ENCODE results near the gene M1AP. TPM values are rescaled to one million over a fixed set of nuclear protein-coding genes. Genes with fewer than 3 reads are reported as not detected.

Gene M1AP
- total RNA-seq, 4 donors from 2014 or later, result 0.19 TPM; not detected in 3

DNA sequence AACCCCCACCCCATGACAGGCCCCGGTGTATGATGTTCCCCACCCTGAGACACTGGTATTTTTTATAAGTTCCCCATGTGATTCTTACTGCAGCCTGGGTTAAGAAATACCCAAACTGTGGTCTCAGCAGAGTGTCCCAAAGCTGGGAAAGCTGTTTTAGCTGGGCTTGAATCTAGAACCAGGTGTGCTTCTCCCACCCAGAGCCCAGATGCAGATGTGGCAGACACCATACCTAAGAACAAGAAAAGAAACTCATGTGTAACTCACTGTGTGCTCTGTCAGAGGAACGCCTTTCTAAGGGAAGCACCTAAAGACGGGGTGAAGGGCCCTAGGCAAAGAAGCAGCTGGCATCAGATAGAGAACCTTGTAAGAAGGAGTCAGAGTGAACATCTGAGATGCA lies 69.7 kb downstream of the M1AP start:
- no peak for DNase-seq
- 71 to 81% methylated on average over 2 of the region's 3 CpGs for WGBS, 2 donors
- Histone ChIP-seq H3K4me1 (no peaks in the 10 kb centered on the region), H3K27me3 (peaks cover 0 to 9% (median 0%) of the 10 kb centered on the region in 4 donors), H3K36me3 (no peaks in the 10 kb centered on the region), H3K27ac (no peak overlapping the region), H3K4me3 (no peak overlapping the region), H3K9me3 (no peaks in the 10 kb centered on the region)
- intact Hi-C loops (cut with DNase I), result no loop called here
- TF ChIP-seq, protein P1, sequence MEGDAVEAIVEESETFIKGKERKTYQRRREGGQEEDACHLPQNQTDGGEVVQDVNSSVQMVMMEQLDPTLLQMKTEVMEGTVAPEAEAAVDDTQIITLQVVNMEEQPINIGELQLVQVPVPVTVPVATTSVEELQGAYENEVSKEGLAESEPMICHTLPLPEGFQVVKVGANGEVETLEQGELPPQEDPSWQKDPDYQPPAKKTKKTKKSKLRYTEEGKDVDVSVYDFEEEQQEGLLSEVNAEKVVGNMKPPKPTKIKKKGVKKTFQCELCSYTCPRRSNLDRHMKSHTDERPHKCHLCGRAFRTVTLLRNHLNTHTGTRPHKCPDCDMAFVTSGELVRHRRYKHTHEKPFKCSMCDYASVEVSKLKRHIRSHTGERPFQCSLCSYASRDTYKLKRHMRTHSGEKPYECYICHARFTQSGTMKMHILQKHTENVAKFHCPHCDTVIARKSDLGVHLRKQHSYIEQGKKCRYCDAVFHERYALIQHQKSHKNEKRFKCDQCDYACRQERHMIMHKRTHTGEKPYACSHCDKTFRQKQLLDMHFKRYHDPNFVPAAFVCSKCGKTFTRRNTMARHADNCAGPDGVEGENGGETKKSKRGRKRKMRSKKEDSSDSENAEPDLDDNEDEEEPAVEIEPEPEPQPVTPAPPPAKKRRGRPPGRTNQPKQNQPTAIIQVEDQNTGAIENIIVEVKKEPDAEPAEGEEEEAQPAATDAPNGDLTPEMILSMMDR (IDR thresholded peaks at IDR 0.05), result no peak
- TF ChIP-seq POLR2A (IDR thresholded peaks at IDR 0.05), result no peak

DNA sequence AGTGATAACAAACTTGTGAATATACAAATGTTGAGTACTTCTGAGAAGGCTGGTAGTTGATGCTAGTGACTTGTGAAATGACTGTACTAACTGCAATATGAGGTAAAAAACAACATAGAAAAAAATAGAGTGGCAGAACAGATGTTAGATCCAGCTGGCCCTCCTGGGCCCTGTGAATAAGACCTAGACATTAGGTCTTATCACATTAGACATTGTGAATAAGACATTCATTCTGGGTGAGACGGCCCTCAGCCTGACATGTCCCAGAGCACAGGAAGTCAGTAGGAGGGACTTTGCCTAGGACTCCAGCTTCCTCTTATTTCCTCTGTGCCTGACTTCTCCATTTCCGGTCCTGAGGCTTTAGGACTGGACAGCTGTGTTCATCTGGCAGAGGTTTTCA lies 70.7 kb downstream of the M1AP start:
- Histone ChIP-seq H3K9me3 (no peaks in the 10 kb centered on the region), H3K4me3 (no peak overlapping the region), H3K36me3 (no peaks in the 10 kb centered on the region), H3K4me1 (no peaks in the 10 kb centered on the region), H3K27me3 (peaks cover 0 to 9% (median 0%) of the 10 kb centered on the region in 4 donors), H3K27ac (peak overlapping the region in 2 of 4 donors; percentile 23 to 59)
- intact Hi-C loops (cut with DNase I), result no loop called here
- TF ChIP-seq, protein P1 (IDR thresholded peaks at IDR 0.05), result no peak
- TF ChIP-seq POLR2A (IDR thresholded peaks at IDR 0.05), result no peak
- DNase-seq, result no peak
- WGBS, 2 donors, result 37 to 54% methylated on average over 2 of the region's 2 CpGs

DNA sequence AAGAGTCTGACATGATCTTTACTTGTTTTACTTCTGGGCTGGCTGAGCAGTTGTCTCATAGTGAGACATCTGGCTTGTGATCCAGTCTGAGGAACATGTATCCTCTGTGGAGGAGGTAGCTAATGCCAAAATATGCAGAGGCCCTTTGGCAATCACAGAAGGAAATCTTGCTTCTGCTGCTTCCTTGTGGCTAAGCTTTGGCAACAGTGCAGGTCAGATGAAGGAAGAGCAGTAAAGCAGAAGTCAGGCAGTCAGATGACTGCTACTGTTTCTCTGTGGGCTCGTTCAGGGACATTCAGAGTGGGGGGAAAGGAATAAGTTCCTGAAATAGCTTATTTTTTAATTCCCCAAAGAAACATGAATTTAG lies 71.3 kb downstream of the M1AP start:
- Histone ChIP-seq H3K27ac (peak overlapping the region in 2 of 4 donors; percentile 59 to 65), H3K9me3 (no peaks in the 10 kb centered on the region)
- TF ChIP-seq, protein P1 (IDR thresholded peaks at IDR 0.05), result no peak
- TF ChIP-seq POLR2A (IDR thresholded peaks at IDR 0.05), result no peak

DNA sequence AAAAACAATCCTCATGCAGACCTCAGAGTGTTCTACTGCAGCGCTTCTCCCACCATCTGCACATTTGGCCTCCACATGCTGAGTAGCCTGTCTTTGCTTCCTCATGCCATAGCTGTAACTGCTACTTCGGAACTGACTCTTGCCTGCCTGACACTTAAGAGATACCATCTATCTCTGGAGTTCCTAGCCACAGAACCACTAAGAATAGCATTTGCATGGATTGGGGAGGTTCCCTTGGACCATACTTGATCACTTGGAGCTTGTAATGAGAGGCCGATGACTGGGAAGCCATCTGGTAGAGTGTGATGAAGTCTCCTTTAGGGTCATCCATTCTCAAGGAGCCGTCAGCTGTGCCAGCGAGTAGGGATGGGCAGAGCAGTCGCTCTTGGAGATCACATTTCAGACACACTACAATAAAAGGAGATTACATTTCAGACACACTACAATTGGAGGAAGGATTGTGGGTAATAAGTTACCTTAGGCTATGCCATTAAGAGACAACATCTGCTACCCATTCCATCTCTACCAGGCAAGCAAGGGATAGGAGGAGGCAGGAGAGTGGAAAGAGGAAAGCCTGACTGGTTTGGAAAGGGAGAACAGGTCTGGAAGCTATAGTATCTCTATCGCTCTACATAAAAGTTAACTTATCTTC lies 71.8 kb downstream of the M1AP start:
- no peak overlapping the region for H3K4me3 ChIP-seq
- intact Hi-C loops (cut with DNase I), result no loop called here
- no peak for DNase-seq
- no peak for TF ChIP-seq POLR2A (IDR thresholded peaks at IDR 0.05)
- peak overlapping the region in 2 of 4 donors; percentile 59 to 65 for H3K27ac ChIP-seq
- no peaks in the 10 kb centered on the region for H3K36me3 ChIP-seq
- peaks cover 0 to 9% (median 0%) of the 10 kb centered on the region in 4 donors for H3K27me3 ChIP-seq
- 71 to 77% methylated on average over 6 to 7 of the region's 7 CpGs for WGBS, 2 donors
- H3K9me3 ChIP-seq, result no peaks in the 10 kb centered on the region
- no peaks in the 10 kb centered on the region for H3K4me1 ChIP-seq

More for the DNA sequence above, 71.3 kb downstream of the M1AP start:
- H3K36me3 ChIP-seq, result no peaks in the 10 kb centered on the region
- DNase-seq, result no peak
- H3K4me3 ChIP-seq, result no peak overlapping the region
- H3K4me1 ChIP-seq, result no peaks in the 10 kb centered on the region
- intact Hi-C loops (cut with DNase I), result no loop called here
- WGBS, 2 donors, result 15 to 18% methylated on average over 1 of the region's 1 CpG
- H3K27me3 ChIP-seq, result peaks cover 0 to 9% (median 0%) of the 10 kb centered on the region in 4 donors

DNA sequence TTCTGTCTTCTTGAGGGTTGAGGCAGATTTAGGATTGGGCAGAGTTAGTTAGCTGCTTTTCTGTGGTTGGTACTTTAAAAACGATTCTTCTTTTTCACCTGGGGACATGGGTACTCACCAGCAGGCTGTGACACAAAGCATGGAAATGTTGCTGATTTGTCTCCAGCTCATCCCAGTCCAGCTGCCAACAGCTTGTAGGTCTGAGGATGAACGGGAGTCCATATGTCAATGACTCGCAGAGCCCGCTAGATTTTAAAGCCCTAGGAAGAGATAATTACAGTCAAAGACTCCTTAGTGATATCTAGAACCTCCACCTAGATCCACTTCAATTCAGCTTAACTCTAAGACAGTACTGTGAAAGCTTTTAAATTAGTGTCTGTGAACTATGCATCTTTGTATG lies 72.8 kb downstream of the M1AP start:
- no peak overlapping the region for H3K27ac ChIP-seq
- H3K4me1 ChIP-seq, result no peaks in the 10 kb centered on the region
- 70 to 81% methylated on average over 4 of the region's 4 CpGs for WGBS, 2 donors
- no peaks in the 10 kb centered on the region for H3K9me3 ChIP-seq
- no peaks in the 10 kb centered on the region for H3K36me3 ChIP-seq
- TF ChIP-seq, protein P1 (IDR thresholded peaks at IDR 0.05), result no peak
- TF ChIP-seq POLR2A (IDR thresholded peaks at IDR 0.05), result no peak
- DNase-seq, result no peak
- peaks cover 0 to 9% (median 0%) of the 10 kb centered on the region in 4 donors for H3K27me3 ChIP-seq
- H3K4me3 ChIP-seq, result no peak overlapping the region
- intact Hi-C loops (cut with DNase I), result no loop called here

All from esophagus squamous epithelium (tissue), 5 donors.